Breast epithelium (tissue), 3 donors: ENCODE measurements around the gene EPB41L1.

ENCODE experiments used
- POLR2A ChIP-seq: fragments of 450-650 bp; IDR thresholded peaks from one replicate; pipeline ENCODE4 v1.6.1; 2016; ENCODE audit warnings: antibody characterized with exemption, mild to moderate bottlenecking, moderate library complexity
- TF ChIP-seq, protein P1 (sequence below), 3 donors: fragments of 450-650 bp; IDR thresholded peaks; one replicate each; pipeline ENCODE4 v1.5.1; 2016 to 2017; ENCODE audit warnings: antibody characterized with exemption in 3 of 3, mild to moderate bottlenecking in 3 of 3, moderate library complexity in 3 of 3

DNA sequence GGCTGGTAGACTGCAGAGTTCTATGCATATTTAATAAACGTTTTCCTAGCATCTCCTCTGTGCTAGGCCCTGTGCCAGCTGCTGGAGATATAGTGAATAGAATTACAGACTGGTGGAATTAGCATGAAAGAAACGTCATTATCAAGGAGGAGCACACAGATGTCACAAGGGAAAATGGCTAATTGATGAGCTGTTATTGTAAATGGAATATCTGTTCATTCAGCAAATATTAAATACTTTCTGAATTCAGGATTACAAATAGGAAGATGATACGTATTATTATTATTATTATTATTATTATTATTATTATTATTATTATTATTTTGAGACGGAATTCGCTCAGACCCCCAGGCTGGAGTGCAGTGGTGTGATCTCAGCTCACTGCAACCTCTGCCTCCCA, 82.9 kb downstream of the EPB41L1 start:
- TF ChIP-seq, protein P1, sequence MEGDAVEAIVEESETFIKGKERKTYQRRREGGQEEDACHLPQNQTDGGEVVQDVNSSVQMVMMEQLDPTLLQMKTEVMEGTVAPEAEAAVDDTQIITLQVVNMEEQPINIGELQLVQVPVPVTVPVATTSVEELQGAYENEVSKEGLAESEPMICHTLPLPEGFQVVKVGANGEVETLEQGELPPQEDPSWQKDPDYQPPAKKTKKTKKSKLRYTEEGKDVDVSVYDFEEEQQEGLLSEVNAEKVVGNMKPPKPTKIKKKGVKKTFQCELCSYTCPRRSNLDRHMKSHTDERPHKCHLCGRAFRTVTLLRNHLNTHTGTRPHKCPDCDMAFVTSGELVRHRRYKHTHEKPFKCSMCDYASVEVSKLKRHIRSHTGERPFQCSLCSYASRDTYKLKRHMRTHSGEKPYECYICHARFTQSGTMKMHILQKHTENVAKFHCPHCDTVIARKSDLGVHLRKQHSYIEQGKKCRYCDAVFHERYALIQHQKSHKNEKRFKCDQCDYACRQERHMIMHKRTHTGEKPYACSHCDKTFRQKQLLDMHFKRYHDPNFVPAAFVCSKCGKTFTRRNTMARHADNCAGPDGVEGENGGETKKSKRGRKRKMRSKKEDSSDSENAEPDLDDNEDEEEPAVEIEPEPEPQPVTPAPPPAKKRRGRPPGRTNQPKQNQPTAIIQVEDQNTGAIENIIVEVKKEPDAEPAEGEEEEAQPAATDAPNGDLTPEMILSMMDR (IDR thresholded peaks at IDR 0.05): no peak
- no peak for TF ChIP-seq POLR2A
